CD14-positive monocyte (primary cell): ENCODE measurements around the gene SIK3. TPM values are rescaled to one million over a fixed set of nuclear protein-coding genes. Genes with fewer than 3 reads are reported as not detected.

ENCODE experiments used
- DNase-seq, 3 donors: peaks; one replicate each; pipeline ENCODE4 v3.0.0-alpha.2; 2011 to 2022
- H2AFZ ChIP-seq: 2 replicates; pipeline ENCODE4 v1.6.0; 2012; ENCODE audit warnings: mild to moderate bottlenecking, low read depth, low read length, inconsistent platforms; ENCODE audit not compliant: insufficient read depth, poor library complexity, severe bottlenecking
- H3K27ac ChIP-seq, 2 donors: 1 replicate in 1 of 2; 2 replicates in 1 of 2; pipeline ENCODE4 v1.5.1; 2012 to 2013; ENCODE audit warnings: low read length in 2 of 2, control low read depth in 1 of 2, inconsistent platforms in 1 of 2, low read depth in 1 of 2, mild to moderate bottlenecking in 1 of 2
- H3K27me3 ChIP-seq, 2 donors: one replicate each; pipeline versions ENCODE4 v1.6.0 to v1.6.1; 2011 to 2013; ENCODE audit warnings: low read length in 2 of 2; ENCODE audit not compliant: control insufficient read depth in 2 of 2, insufficient read depth in 2 of 2
- H3K36me3 ChIP-seq, 2 donors: replicated peaks in 1 of 2; 1 replicate in 1 of 2; 2 replicates in 1 of 2; pipeline versions ENCODE4 v1.5.1 to v1.6.1; 2012 to 2013; ENCODE audit warnings: low read length in 2 of 2, control low read depth in 1 of 2, inconsistent platforms in 1 of 2, mild to moderate bottlenecking in 1 of 2; ENCODE audit not compliant: insufficient read depth in 2 of 2, control insufficient read depth in 1 of 2
- H3K4me1 ChIP-seq, 2 donors: 1 replicate in 1 of 2; 2 replicates in 1 of 2; pipeline versions ENCODE4 v1.5.1 to v1.6.1; 2012 to 2013; ENCODE audit warnings: low read length in 2 of 2, control low read depth in 1 of 2, inconsistent platforms in 1 of 2, mild to moderate bottlenecking in 1 of 2, moderate library complexity in 1 of 2; ENCODE audit not compliant: insufficient read depth in 2 of 2, control insufficient read depth in 1 of 2
- H3K4me2 ChIP-seq: replicated peaks from 2 replicates; pipeline ENCODE3; 2012; ENCODE audit warnings: low read length, moderate library complexity, mild to moderate bottlenecking; ENCODE audit not compliant: poor library complexity, severe bottlenecking; ENCODE audit errors: extremely low read depth
- H3K4me3 ChIP-seq, 3 experiments: fragments of 200-600 bp in 1 of 3; sonication (generic) in 1 of 3; replicated peaks in 1 of 3; 1 replicate in 2 of 3; 2 replicates in 1 of 3; pipeline ENCODE4 v1.5.1; 2011 to 2013; ENCODE audit warnings: low read length in 3 of 3, mild to moderate bottlenecking in 3 of 3, control low read depth in 2 of 3, low read depth in 2 of 3, inconsistent platforms in 1 of 3, moderate library complexity in 1 of 3
- H3K79me2 ChIP-seq: 2 replicates; pipeline ENCODE4 v1.6.0; 2012; ENCODE audit warnings: mild to moderate bottlenecking, control low read depth, inconsistent platforms, low read length, moderate library complexity; ENCODE audit not compliant: insufficient read depth
- H3K9ac ChIP-seq: 2 replicates; pipeline ENCODE4 v1.6.0; 2017; ENCODE audit warnings: low read length, mild to moderate bottlenecking; ENCODE audit not compliant: insufficient read depth, poor library complexity, severe bottlenecking
- H3K9me3 ChIP-seq, 2 donors: replicated peaks in 1 of 2; 1 replicate in 1 of 2; 2 replicates in 1 of 2; pipeline versions ENCODE4 v1.5.1 to v1.6.1; 2012 to 2013; ENCODE audit warnings: low read length in 2 of 2, control low read depth in 1 of 2; ENCODE audit not compliant: control insufficient read depth in 1 of 2, insufficient read depth in 1 of 2
- H4K20me1 ChIP-seq: 2 replicates; pipeline ENCODE4 v1.6.0; 2012; ENCODE audit warnings: mild to moderate bottlenecking, low read length, control low read depth, moderate library complexity; ENCODE audit not compliant: insufficient read depth
- H3K27ac Mint-ChIP-seq, 7 donors: one replicate each; pipeline ENCODE4 v1.8.0; 2020; ENCODE audit warnings: mild to moderate bottlenecking in 7 of 7, mixed read lengths in 7 of 7, moderate library complexity in 6 of 7, inconsistent platforms in 2 of 7
- H3K27me3 Mint-ChIP-seq, 3 donors: one replicate each; pipeline ENCODE4 v1.8.0; 2021 to 2022; ENCODE audit warnings: low read depth in 3 of 3, mild to moderate bottlenecking in 3 of 3, mixed read lengths in 3 of 3, moderate library complexity in 3 of 3, inconsistent platforms in 1 of 3
- H3K36me3 Mint-ChIP-seq, 2 donors: one replicate each; pipeline ENCODE4 v1.8.0; 2020; ENCODE audit warnings: mixed read lengths in 2 of 2, inconsistent platforms in 1 of 2, mild to moderate bottlenecking in 1 of 2
- H3K4me1 Mint-ChIP-seq: one replicate; pipeline ENCODE4 v1.8.0; 2020; ENCODE audit warnings: mild to moderate bottlenecking, mixed read lengths
- H3K4me3 Mint-ChIP-seq, 2 donors: one replicate each; pipeline ENCODE4 v1.8.0; 2020; ENCODE audit warnings: mild to moderate bottlenecking in 2 of 2, mixed read lengths in 2 of 2, moderate library complexity in 1 of 2
- H3K9me3 Mint-ChIP-seq, 7 donors: one replicate each; pipeline ENCODE4 v1.8.0; 2020 to 2022; ENCODE audit warnings: mixed read lengths in 7 of 7, mild to moderate bottlenecking in 6 of 7, moderate library complexity in 6 of 7, inconsistent platforms in 2 of 7
- WGBS: methylation state at CpG from one replicate; pipeline ENCODE4 v1.1.5; 2013; ENCODE audit warnings: missing lambda C conversion rate; ENCODE audit not compliant: insufficient coverage; 5-methylcytosine and 5-hydroxymethylcytosine counted together
- intact Hi-C, 2 donors: fragments of 100-400 bp; cut with micrococcal nuclease; formaldehyde crosslinking; loops; one replicate each; pipeline versions ENCODE4 v1.15.0 to v1.15.1; 2023
- polyA plus RNA-seq, 3 donors: library from polyadenylated mRNA; depleted of rRNA in 1 of 3; unstranded in 2 of 3; stranded (reverse) in 1 of 3; fragments of 300-500 nt in 2 of 3; fragments of >200 nt in 1 of 3; fragmentation: Illumina TruSeq in 2 of 3; gene quantifications; 1 replicate in 2 of 3; 2 replicates in 1 of 3; pipeline ENCODE4 v1.2.3, GENCODE V29; 2012 to 2021
- TF ChIP-seq, protein P1 (sequence below): fragments of 200-600 bp; IDR thresholded peaks from one replicate; pipeline ENCODE4 v1.8.0; 2022; ENCODE audit warnings: antibody characterized with exemption, mild to moderate bottlenecking

SIK3 gene
- polyA plus RNA-seq, 3 donors, result 18.3 to 142 (median 20.0) TPM

DNA sequence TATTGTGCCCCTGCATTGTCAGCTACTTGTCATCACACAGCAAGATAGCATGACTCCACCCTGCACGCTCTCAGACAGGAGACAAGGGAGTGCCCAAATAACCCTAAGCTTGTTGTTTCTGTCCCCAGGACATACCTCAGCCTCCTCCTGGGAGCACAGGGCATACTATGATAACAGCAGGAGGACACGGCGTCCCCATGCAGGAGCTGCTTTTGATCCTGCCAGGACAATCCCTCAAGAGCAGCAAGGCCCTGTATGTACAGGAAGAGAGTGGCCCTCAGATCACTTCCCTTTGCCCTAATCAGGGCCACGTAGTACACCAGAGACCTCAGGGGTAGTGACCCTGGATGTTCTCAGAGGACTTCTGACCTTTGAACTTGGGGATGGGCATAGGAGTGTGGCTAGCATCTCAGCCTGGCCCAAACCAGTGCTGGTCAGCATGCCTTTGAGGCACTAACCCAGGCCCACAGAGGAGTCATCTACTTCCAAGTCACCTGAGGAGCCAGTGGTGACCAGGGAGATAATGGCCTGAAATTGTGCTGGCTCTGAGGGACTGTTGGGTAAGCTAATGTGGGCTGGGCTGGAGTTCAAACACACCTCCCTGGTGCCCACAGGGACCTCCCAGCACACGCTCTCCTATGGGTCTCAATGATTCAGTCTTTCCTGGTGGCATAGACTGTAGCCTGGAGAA, 284.3 kb downstream of the SIK3 start:
- Mint-ChIP-seq H3K4me3 (no peak overlapping the region), H3K27ac (no peak overlapping the region), H3K9me3 (peaks cover 0 to 4% (median 0%) of the 10 kb centered on the region in 7 donors), H3K4me1 (peaks cover 13% of the 10 kb centered on the region), H3K27me3 (peaks cover 0 to 6% (median 0%) of the 10 kb centered on the region in 3 donors), H3K36me3 (no peaks in the 10 kb centered on the region)
- H3K79me2 ChIP-seq, result no peaks in the 10 kb centered on the region
- H3K4me1 ChIP-seq, result no peaks in the 10 kb centered on the region
- H3K27ac ChIP-seq, result no peak overlapping the region
- intact Hi-C loops, result no loop called here
- no peak overlapping the region for H3K9ac ChIP-seq
- H3K27me3 ChIP-seq, result no peaks in the 10 kb centered on the region
- H4K20me1 ChIP-seq, result no peaks in the 10 kb centered on the region
- no peaks in the 10 kb centered on the region for H3K36me3 ChIP-seq
- H2AFZ ChIP-seq, result peak overlapping the region; percentile 30
- 82% methylated on average over 4 of the region's 5 CpGs for WGBS
- TF ChIP-seq, protein P1, sequence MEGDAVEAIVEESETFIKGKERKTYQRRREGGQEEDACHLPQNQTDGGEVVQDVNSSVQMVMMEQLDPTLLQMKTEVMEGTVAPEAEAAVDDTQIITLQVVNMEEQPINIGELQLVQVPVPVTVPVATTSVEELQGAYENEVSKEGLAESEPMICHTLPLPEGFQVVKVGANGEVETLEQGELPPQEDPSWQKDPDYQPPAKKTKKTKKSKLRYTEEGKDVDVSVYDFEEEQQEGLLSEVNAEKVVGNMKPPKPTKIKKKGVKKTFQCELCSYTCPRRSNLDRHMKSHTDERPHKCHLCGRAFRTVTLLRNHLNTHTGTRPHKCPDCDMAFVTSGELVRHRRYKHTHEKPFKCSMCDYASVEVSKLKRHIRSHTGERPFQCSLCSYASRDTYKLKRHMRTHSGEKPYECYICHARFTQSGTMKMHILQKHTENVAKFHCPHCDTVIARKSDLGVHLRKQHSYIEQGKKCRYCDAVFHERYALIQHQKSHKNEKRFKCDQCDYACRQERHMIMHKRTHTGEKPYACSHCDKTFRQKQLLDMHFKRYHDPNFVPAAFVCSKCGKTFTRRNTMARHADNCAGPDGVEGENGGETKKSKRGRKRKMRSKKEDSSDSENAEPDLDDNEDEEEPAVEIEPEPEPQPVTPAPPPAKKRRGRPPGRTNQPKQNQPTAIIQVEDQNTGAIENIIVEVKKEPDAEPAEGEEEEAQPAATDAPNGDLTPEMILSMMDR, result no peak
- DNase-seq, result no peak
- no peak overlapping the region for H3K4me3 ChIP-seq
- no peaks in the 10 kb centered on the region for H3K9me3 ChIP-seq
- H3K4me2 ChIP-seq, result no peak overlapping the region

DNA sequence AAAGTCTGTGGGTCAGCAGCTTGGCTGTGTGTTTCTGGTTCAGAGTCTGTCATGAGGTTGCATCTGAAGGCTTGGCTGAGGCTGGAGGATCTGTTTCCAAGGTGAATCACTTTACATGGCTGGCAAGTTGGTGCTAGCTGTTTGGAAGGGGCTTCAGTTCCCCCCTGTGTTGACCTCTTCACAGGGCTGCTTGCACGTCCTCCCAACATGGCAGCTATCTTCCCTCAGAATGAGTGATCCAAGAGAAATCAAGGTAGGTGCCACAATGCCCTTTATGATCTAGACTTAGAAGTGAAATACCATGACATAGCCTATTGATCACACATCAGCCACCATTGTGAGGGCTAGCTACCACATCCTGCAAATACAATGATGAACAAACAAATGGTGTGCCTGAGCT, 285.1 kb downstream of the SIK3 start:
- 100% methylated on average over 1 of the region's 1 CpG for WGBS
- Histone ChIP-seq H4K20me1 (no peaks in the 10 kb centered on the region), H3K4me1 (no peaks in the 10 kb centered on the region), H3K36me3 (no peaks in the 10 kb centered on the region), H3K4me2 (no peak overlapping the region), H2AFZ (no peak overlapping the region), H3K4me3 (no peak overlapping the region), H3K9me3 (no peaks in the 10 kb centered on the region), H3K79me2 (no peaks in the 10 kb centered on the region), H3K9ac (no peak overlapping the region), H3K27ac (no peak overlapping the region), H3K27me3 (no peaks in the 10 kb centered on the region)
- Mint-ChIP-seq H3K9me3 (peaks cover 0 to 4% (median 0%) of the 10 kb centered on the region in 7 donors), H3K4me3 (no peak overlapping the region), H3K36me3 (no peaks in the 10 kb centered on the region), H3K4me1 (peaks cover 13% of the 10 kb centered on the region), H3K27ac (no peak overlapping the region), H3K27me3 (peaks cover 0 to 6% (median 2%) of the 10 kb centered on the region in 3 donors)
- DNase-seq, result no peak
- intact Hi-C loops, result no loop called here
- TF ChIP-seq, protein P1, result no peak
